NCI-H748 (cell line): ENCODE data around the gene HAUS6.
"Not testable (repeated sequence)": the region's sequence is repeated elsewhere in the genome, so short reads cannot be mapped to it uniquely, and the experiment has no call there.

Experiments used
- DNase-seq: peaks from one replicate; lab custom pipeline; 2025; ENCODE audit not compliant: unreplicated experiment; lab: John Stamatoyannopoulos, UW

Gene HAUS6

DNA sequence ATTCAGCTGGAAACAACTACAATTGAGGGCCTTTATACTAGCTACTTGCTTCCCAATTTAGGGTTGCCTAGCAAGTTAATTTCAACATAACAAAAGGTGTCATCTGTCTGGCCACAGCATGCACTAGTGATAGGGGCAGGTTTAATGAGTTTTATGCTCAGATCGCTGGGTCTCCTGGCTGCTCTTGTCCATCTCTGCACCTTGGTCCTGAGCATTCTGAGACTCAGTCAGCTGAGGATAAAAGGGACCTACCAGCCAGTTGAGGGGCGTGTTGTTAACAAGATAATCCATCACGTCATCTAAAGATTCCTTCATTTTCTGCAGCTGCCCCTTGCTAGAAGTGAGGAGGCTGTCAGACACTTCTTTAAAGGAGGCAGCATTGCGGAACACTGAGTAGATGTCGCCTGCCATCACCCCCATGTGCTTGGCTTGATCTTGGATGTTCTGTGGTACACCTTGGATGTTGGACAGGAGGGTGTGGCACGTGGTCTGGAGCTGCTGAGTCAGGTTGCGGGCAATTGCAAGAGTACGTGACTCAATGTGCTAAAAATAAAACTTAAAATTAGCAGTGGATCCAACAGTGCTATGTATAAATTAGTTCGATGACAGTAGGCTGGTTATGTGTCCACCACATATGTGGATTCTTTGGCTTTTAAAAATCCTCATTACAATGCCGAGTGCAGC, 13.5 kb upstream of the HAUS6 start:
- no peak for DNase-seq

DNA sequence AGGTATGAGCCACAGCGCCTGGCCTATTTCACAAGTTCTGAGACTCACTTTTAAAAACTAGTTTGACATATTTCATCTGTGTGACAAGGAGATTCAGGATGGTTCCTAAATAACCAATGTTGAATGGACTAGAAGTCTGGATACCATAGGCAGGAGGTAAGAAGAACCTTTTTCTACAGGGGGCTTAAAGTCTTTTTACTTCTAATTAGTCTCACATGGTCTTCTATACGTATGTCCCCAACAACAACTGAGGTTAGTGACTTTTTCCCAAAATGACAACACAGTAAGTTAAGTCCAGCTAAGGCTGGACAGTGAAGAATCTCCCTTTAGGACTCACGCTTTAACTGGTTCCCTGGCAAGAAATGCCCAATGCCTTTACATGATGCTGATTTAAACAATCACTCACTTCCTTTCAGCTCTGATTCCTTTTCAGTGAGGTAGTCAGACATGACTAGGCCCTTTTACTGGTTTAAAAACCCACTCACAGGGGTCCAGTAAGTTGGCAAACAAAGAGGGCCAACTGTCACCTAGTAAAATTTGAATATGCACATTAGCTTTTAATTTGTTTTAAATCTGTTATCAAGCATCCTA, 12.1 kb upstream of the HAUS6 start:
- no peak for DNase-seq

DNA sequence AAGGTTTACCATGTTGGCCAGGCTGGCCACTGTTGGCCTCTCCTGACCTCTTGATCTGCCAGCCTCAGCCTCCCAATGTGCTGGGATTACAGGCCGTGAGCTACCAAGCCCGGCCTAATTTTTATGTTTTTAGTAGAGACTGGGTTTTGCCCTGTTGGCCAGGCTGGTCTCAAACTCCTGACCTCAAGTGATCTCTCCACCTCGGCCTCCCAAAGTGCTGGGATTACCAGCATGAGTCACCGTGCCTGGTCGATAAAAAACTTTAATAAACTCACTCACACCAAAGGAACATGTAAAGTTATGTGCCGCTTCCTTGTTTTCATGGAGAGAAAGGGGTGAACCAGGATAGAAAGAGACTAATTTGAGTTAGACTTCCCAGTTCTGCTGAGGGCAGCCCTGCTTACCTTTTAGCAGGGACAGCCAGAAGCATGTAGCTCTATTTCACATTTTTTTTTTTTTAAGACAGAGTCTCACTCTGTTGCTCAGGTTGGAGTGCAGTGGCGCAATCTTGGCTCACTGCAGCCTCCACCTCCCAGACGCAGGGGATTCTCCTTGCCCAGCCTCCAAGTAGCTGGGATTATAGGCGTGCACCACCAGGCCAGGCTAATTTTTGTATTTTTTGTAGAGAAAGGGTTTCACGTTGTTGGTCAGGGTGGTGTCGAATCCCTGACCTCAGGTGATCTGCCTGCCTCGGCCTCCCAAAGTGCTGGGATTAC, 11.4 kb upstream of the HAUS6 start:
- no peak for DNase-seq

DNA sequence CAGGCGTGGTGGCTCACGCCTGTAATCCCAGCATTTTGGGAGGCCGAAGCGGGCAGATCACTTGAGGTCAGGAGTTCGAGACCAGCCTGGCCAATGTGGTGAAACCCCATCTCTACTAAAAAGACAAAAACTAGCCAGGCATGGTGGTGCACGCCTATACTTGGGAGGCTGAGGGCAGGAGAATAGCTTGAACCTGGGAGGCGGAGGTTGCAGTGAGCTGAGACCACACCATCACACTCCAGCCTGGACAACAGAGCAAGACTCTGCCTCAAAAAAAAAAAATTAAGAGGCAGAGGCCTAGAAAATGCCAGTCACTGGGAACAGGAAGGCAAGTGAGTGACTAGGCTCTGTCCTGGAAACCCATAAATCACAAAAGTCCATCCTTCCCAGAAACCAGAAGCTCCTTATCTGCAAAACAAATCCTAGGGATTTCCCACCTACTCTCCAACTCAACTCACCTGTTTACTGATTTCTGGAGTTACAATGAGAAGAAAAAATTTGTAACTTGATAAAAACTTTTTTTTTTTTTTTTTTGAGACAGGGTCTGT, 10.4 kb upstream of the HAUS6 start:
- not testable (repeated sequence) for DNase-seq

DNA sequence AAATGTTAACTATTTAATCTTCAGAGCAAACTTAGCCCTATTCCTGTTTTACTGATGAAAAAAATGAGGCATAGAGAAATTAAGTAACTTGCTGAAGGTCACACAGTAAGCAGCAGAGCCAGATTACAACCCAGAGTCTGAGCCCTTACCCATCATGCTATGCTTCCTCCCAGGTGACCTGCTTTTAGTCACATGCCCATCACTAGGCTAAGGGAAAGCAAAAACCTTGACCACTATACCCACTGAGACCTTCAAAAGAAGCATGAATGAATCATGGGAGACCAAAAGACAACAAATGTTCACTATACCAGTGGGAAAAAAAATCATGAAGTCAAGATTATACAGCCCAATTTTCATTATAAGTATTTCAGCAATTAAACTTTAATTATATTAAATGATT, 5.3 kb upstream of the HAUS6 start:
- no peak for DNase-seq

DNA sequence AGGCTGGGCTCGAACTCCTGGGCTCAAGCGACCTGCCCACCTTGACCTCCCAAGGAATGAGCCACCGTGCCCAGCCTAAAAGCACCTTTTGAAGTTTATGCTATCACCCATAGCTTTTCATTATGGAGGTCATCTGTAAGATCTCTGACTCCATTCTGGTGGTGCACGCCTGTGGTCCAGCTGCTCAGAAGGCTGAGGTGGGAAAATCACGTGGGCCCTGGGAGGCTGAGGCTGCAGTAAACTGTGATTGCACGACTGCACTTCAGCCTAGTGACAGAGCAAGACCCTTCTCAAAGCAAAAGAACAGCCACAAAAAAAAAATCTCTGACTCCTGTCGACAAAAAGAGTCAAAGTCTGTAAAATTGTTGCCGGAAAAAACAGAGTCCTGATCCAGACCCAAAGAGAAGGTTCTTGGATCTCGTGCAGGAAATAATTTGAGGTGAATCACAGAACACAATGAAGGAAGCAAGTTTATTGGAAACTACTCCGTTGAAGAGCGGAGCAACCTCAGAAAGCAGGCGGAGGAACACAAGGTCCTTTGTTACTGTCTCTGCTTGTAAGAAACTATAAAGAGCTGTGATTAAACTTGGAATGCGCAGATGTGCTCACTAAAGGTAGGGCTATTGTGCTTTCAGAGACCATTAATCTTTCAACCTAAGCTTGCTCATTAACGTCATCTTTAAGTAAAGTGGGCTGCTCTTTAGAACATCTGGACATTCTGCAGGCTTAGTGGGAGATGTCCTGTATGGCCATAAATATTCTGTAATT, 2.0 kb upstream of the HAUS6 start:
- DNase-seq = no peak

DNA sequence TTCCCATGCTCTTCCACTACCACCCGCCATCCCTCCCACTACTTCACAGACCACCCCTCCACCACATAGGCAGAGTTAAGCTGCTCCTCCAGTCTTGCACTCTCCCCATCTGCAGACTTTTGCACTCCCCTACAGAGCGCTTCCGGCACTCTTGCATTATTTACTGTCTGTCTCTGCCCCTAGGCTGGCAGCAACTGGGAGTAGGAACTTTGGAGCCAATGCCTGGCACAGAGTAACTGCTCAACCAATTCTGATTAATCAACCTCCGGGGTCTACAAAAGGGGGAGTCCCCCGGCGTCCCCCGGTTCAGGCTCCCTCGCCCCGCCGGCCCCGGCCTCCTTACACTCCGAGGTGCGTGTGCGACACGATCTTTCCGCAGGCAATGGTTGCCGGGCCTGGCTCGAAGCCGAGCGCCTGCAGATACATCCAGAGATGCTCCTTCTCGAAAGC, 498 bp downstream of the HAUS6 start:
- DNase-seq = peak; percentile 61

DNA sequence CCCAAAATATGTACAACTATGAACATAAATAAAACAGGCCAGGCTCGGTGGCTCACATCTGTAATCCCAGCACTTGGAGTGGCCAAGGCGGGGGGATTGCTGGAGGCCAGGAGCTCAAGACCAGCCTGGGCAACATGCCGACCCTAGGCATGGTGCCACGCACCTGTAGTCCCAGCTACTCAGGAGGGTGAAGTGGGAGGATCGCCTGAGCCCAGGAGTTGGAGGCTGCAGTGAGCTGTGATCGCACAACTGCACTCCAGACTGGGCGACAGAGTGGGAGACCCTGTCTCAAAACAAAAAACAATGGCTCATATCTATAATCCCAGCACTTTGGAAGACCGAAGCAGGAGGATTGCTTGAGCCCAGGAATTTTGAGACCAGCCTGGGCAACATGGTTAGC, 1.5 kb downstream of the HAUS6 start:
- DNase-seq = no peak

DNA sequence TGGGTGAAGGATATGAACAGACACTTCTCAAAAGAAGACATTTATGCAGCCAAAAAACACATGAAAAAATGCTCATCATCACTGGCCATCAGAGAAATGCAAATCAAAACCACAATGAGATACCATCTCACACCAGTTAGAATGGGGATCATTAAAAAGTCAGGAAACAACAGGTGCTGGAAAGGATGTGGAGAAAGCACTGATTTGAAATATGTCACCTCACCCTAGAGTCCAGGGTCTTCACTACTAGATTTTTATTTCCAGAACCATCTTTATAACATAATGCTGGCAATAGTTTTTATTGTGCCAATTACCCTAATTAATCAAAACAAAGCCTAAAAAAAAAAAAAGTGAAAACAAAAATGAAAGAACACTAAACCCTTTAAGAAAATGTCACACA, 5.3 kb downstream of the HAUS6 start:
- DNase-seq = not testable (repeated sequence)

DNA sequence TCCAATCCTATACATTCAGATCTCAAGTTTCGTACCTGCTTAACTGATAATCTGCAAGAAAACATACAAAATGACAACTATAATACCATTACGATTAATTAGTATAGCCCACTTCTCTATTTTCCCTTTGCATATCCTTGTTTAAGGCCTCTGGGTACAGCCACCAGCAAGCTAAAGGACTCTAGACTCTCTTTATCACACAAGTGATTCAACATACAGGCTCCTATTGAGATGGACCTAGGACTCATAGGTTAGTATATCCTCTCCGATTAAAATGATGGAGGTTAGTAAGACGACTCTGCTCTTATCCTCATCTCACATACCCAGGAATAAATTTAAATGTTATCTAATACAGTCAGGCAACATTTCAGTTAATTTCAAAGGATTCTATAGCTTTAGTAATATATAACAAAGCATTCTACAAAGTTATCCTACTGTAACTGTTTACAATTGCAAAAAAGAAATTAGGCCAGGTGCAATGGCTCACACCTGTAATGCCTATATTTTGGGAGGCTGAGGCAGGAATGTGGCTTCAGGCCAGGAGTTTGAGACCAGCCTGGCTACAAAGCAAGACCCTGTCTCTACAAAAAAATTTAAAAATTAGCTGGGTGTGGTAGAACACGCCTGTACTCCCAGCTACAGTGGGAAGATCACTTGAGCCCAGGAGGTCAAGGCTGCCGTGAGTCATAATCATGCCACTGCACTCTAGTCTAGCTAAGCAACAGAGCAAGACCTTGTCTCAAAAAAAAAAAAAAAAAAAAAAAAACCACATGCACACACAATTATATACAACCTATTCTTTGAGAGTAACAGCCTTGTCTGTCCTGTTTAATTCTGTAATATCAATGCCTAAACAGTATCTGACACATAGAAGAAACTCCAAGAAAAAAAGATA, 15.4 kb downstream of the HAUS6 start:
- DNase-seq = no peak

DNA sequence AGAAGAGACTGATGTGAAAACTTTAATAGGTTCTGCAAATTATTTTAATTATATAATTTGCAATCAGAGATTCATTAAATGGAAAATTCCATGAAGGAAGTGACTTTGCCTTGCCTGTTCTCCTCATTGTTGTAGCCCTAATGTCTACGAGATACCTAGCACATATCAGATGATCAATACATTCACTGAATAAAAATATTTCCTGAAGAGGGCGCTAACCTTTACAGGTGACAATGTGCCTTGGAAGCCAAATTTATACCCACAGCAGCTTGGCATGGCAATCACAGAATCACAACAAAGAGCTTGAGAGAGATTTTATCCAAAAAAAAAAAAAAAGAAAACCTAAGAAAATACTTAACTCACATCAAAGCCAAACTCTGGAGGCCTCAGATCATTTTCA, 17.4 kb downstream of the HAUS6 start:
- peak; percentile 61 for DNase-seq

DNA sequence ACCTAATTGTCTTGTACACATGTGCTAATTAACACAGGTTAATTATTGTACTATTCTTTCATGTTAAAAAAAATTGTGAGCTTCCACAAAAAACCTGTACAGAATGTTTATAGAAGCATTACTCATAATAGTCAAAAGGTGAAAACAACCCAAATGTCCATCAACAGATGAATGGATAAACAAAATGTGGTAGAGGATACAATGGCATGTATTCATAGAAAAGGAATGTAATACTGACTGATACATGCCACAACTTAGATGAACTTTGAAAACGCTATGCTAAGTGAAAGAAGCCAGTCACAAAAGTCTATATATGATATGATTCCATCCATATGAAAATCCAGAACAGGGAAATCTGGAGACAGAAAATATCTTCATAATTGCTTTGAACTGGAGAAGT, 27.9 kb downstream of the HAUS6 start:
- DNase-seq = no peak

DNA sequence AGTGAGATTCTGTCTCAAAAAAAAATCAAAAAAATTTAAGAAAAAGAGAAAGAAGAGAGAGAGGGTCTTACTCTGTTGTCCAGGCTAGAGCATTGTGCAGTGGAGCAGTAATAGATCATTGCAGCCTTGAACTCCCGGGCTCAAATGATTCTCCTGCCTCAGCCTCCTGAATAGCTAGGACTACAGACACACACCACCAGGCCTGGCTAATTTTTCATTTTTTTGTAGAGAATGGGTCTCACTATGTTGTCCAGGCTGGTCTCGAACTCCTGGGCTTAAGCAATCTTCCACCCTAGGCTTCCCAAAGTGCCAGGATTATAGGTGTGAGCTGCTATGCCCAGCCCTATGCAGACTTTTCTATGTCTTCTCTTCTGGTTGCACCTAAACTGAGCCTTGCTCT, 28.5 kb downstream of the HAUS6 start:
- no peak for DNase-seq

DNA sequence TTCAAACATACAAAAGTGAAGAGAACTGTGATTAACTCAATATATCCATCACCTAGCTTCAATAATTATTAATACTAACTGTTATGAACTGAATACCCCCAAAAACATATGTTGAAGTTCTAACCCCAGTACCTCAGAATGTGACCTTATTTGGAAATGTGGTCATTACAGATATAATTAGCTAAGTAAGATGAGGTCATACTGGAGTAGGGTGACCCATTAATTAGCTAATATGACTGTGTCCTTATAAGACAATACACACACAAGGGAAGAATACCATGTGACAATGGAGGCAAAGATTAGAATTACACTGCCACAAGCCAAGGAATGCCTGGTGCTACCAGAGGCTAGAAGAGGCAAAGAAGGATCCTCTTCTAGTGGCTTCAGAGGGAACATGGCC, 45.7 kb downstream of the HAUS6 start:
- no peak for DNase-seq

DNA sequence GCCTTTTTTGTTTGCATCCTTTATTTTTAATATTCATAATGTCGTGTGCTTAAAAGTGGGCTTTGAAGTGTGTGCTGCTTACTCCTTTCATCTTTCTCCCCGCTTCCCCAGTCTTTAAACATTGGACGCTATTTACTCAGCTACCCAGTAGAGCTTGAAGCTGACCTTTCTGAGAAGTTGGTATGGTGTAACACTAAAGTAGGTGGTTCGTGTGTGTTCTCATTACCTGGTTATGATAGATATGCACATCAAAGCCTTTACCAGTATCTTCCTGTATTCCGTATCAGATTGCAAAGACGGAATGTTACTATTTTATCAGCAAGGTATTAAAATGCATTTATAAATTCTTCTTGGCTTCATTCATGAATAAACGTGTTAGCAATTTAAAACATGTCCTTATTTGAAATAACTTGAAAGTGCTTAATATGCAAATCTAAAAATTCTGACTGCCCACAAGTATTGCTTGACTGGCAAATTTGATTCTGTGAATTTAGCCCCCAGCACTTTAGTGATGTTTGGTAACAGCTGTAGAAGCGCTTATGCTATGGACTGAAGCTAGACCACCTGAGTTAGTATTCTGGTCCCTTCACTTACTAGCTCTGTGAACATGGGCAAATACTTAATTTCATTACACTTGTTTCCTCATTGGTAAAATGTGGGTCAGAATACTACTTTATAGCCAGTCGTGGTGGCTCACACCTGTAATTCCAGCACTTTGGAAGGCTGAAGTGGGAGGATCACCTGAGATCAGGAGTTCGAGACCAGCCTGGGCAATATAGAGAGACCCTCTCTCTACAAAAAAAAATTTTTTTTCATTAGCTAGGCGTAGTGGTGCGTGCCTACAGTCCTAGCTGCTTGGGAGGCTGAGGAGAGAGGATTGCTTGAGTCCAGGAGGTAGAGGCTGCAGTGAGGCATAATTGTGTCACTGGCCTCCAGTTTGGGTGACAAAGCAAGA, 51.8 kb downstream of the HAUS6 start:
- no peak for DNase-seq

DNA sequence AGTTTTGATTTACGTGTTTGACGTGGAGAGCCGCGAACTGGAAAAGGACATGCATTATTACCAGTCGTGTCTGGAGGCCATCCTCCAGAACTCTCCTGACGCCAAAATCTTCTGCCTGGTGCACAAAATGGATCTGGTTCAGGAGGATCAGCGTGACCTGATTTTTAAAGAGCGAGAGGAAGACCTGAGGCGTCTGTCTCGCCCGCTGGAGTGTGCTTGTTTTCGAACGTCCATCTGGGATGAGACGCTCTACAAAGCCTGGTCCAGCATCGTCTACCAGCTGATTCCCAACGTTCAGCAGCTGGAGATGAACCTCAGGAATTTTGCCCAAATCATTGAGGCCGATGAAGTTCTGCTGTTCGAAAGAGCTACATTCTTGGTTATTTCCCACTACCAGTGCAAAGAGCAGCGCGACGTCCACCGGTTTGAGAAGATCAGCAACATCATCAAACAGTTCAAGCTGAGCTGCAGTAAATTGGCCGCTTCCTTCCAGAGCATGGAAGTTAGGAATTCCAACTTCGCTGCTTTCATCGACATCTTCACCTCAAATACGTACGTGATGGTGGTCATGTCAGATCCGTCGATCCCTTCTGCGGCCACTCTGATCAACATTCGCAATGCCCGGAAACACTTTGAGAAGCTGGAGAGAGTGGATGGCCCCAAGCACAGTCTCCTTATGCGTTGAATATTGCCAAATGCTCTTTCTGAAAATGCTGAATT, 52.6 kb downstream of the HAUS6 start:
- peak; percentile 68 for DNase-seq

DNA sequence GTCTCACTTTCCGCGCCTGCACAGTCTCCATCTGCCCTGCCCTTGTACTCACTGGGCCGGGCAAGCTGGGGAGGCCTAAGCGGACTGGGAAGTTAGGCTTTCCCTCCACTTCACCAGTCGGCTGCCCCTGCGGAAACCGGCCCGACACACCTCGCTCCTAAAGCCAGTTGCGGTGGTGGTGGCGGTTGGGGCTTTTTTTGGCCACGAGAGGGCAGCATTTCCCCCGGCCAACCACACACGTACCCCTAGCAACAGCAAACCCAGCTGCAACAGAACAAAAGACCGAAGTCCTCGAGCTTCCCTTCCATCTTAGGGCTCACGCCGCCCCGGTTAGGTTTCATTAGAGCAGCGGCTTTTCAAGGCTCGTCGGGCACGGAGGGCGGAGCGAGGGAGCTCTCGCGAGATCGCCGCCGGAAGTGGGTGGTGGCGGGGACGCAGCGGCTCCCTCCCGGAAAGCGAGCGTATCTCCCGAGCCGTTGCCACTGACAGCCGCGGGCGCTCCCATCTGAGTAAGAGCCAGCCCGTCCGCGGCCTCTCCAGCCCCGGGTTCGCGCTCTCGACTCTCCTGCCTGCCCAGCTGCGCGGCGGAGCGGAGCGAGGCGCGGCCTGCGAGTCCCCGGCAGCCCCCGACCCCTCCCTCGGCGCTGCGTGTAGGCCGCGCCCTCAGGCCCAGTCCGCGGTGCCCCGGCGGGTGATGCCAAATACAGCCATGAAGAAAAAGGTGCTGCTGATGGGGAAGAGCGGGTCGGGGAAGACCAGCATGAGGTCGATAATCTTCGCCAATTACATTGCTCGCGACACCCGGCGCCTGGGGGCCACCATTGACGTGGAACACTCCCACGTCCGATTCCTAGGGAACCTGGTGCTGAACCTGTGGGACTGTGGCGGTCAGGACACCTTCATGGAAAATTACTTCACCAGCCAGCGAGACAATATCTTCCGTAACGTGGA, 53.5 kb downstream of the HAUS6 start, which contains the start of gene RRAGA:
Gene RRAGA, plus strand, starts transcription at position 462 of the 951 bp plus-strand sequence. Its CDS starts 233 bp downstream, at position 695.
- DNase-seq = peak; percentile 99
